HEK293T (cell line): ENCODE data around the gene HYCC1.

Experiments used
- BHLHE40 ChIP-seq: fragments of 450-650 bp; IDR thresholded peaks from 2 replicates; pipeline ENCODE4 v1.6.1; 2016; ENCODE audit warnings: mild to moderate bottlenecking, moderate library complexity, borderline replicate concordance
- FOXM1 ChIP-seq: fragments of 450-650 bp; IDR thresholded peaks from 2 replicates; pipeline ENCODE4 v1.6.1; 2017; ENCODE audit warnings: mild to moderate bottlenecking, borderline replicate concordance
- HDGF ChIP-seq: fragments of 450-650 bp; IDR thresholded peaks from 2 replicates; pipeline ENCODE4 v1.6.1; 2017; ENCODE audit warnings: antibody characterized with exemption, borderline replicate concordance
- SP1 ChIP-seq: fragments of 450-650 bp; IDR thresholded peaks from 2 replicates; pipeline ENCODE4 v1.6.1; 2017
- TARDBP ChIP-seq: fragments of 450-650 bp; IDR thresholded peaks from 2 replicates; pipeline ENCODE4 v1.6.1; 2016

DNA sequence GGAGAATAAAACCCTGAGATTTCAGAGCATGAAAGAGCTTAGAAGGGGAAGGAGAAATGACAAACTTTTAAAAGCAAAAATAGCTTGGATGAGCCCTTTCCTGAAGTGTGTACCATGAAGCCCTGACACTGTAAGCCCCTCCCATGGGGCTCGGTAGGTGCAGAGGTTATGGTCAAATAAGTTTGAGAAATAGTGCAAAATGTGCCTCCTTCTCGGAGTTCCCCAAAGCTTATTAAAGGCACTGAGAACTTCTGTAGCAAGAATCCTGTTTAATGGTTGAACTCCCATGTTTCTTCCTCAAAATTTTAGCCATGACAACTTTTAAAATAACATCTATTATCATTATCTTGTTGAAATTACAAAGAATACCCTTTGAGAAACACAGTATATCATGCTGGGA lies 10.5 kb upstream of the HYCC1 start:
- TF ChIP-seq SP1 = no peak
- TF ChIP-seq FOXM1 = no peak
- TF ChIP-seq TARDBP = no peak
- no peak for TF ChIP-seq BHLHE40
- TF ChIP-seq HDGF = no peak
